ENCODE results near the gene HOXA1. TPM values are rescaled to one million over a fixed set of nuclear protein-coding genes. Genes with fewer than 3 reads are reported as not detected.

Gene HOXA1
- total RNA-seq, 4 donors from 2014 or later = 0.33 to 1.5 (median 0.60) TPM

GRCh38 chr7:27124902-27125689, 29.3 kb upstream of the HOXA1 start:
- TF ChIP-seq, protein P1, sequence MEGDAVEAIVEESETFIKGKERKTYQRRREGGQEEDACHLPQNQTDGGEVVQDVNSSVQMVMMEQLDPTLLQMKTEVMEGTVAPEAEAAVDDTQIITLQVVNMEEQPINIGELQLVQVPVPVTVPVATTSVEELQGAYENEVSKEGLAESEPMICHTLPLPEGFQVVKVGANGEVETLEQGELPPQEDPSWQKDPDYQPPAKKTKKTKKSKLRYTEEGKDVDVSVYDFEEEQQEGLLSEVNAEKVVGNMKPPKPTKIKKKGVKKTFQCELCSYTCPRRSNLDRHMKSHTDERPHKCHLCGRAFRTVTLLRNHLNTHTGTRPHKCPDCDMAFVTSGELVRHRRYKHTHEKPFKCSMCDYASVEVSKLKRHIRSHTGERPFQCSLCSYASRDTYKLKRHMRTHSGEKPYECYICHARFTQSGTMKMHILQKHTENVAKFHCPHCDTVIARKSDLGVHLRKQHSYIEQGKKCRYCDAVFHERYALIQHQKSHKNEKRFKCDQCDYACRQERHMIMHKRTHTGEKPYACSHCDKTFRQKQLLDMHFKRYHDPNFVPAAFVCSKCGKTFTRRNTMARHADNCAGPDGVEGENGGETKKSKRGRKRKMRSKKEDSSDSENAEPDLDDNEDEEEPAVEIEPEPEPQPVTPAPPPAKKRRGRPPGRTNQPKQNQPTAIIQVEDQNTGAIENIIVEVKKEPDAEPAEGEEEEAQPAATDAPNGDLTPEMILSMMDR (IDR thresholded peaks at IDR 0.05; ENCODE audit: low read depth) = no peak

GRCh38 chr7:27124096-27124901, 28.5 kb upstream of the HOXA1 start:
- TF ChIP-seq, protein P1 (IDR thresholded peaks at IDR 0.05; ENCODE audit: low read depth) = no peak

GRCh38 chr7:27123477-27124053, 27.8 kb upstream of the HOXA1 start:
- TF ChIP-seq, protein P1 (IDR thresholded peaks at IDR 0.05; ENCODE audit: low read depth) = no peak

DNA sequence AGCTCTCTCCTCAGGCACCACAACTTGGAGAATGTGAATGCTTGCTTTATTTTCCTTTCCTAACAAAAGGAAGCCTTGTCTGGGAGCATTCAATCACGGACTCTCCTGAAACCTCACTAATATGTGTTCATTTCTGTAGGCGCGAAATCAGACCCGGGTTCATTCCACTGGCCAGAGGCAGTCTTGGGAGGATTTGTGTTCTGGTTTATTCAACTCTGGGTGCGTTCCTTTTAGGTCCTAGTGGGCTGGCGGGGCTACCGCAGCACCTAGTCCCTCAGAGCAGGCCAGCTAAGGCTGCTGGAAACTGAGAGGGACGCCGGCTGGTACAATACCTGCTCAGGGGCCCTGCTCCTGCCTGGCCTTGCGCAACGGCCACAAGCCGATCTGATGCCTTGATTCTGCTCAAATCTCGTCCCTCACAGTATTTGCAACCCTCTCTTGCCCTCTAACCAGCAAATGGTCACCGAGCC, 27.2 kb upstream of the HOXA1 start:
- TF ChIP-seq, protein P1 (IDR thresholded peaks at IDR 0.05; ENCODE audit: low read depth) = no peak

- TF ChIP-seq, protein P1 (IDR thresholded peaks at IDR 0.05; ENCODE audit: low read depth) = no peak
Observed at GRCh38 chr7:27122077-27122910, 26.5 kb upstream of the HOXA1 start.

DNA sequence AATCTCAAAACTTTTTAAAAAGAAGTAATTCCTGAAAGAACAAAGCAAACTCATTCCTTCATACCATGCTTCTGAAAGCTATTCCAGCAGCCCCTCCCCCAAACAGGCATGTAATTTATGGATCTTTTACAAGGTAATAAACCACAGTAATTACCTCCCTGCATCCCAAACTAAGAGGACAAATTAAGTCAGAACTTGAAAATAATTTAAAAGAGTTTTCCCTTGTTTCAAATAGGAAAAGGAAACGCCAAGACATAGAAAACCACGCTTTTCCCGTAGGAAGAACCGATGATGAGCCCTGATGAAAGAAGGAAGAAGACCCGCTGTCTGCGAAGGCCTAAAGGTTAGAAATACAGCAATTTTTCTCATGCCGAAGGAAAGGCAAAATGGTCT, 25.9 kb upstream of the HOXA1 start:
- TF ChIP-seq, protein P1 (IDR thresholded peaks at IDR 0.05; ENCODE audit: low read depth) = no peak

Data from subcutaneous adipose tissue (tissue), 4 donors.